Esophagus muscularis mucosa (tissue), 4 donors: ENCODE results near the gene SPATA33. TPM values are rescaled to one million over a fixed set of nuclear protein-coding genes. Genes with fewer than 3 reads are reported as not detected.
"Not testable (repeated sequence)": the region's sequence is repeated elsewhere in the genome, so short reads cannot be mapped to it uniquely, and the experiment has no call there.

Experiments used
- DNase-seq: peaks from one replicate; pipeline ENCODE4 v3.0.0-alpha.2; 2017; ENCODE audit errors: extremely low spot score
- H3K27ac ChIP-seq, 4 donors: fragments of 200-600 bp; sonication (generic); replicated peaks in 1 of 4; 1 replicate in 3 of 4; 2 replicates in 1 of 4; pipeline ENCODE4 v1.5.1; 2016 to 2019; ENCODE audit warnings: mild to moderate bottlenecking in 1 of 4
- H3K27me3 ChIP-seq, 4 donors: fragments of 200-600 bp; sonication (generic); one replicate each; pipeline versions ENCODE4 v1.5.1 to v1.6.0; 2016 to 2019
- H3K36me3 ChIP-seq, 4 donors: fragments of 200-600 bp; sonication (generic); one replicate each; pipeline ENCODE4 v1.5.1; 2016 to 2019
- H3K4me1 ChIP-seq, 4 donors: fragments of 200-600 bp; sonication (generic); one replicate each; pipeline ENCODE4 v1.5.1; 2016 to 2019
- H3K4me3 ChIP-seq, 4 donors: fragments of 200-600 bp; sonication (generic); 1 replicate in 2 of 4; 2 replicates in 2 of 4; pipeline ENCODE4 v1.5.1; 2016 to 2019; ENCODE audit warnings: mild to moderate bottlenecking in 4 of 4, moderate library complexity in 1 of 4
- H3K9me3 ChIP-seq, 4 donors: fragments of 200-600 bp; sonication (generic); 1 replicate in 3 of 4; 2 replicates in 1 of 4; pipeline ENCODE4 v1.5.1; 2016 to 2019
- EP300 ChIP-seq: sonication (generic); formaldehyde crosslinking; IDR thresholded peaks from one replicate; pipeline ENCODE4 v1.6.1; 2017; ENCODE audit warnings: antibody characterized with exemption
- POLR2A ChIP-seq: fragments of 450-650 bp; IDR thresholded peaks from one replicate; pipeline ENCODE4 v1.6.1; 2017; ENCODE audit warnings: antibody characterized with exemption, moderate library complexity, mild to moderate bottlenecking, low read depth
- POLR2AphosphoS5 ChIP-seq, 2 donors: sonication (generic); formaldehyde crosslinking; IDR thresholded peaks; one replicate each; pipeline ENCODE4 v1.6.1; 2017; ENCODE audit warnings: antibody characterized with exemption in 2 of 2
- WGBS: methylation state at CpG from one replicate; pipeline ENCODE4 v1.1.5; 2018; 5-methylcytosine and 5-hydroxymethylcytosine counted together
- intact Hi-C: fragments of 100-400 bp; cut with DNase I; formaldehyde crosslinking; loops from one replicate; pipeline ENCODE4 v1.15.1; 2023
- total RNA-seq, 4 donors: library from RNA; depleted of rRNA; stranded (reverse); fragments of >200 nt; gene quantifications; one replicate each; pipeline versions ENCODE4 v1.1.0 to v1.2.1, GENCODE V29; 2016
- TF ChIP-seq, protein P1 (sequence below), 3 experiments: fragments of 200-600 bp in 2 of 3; fragments of 450-650 bp in 1 of 3; sonication (generic) in 2 of 3; IDR thresholded peaks; one replicate each; pipeline ENCODE4 v1.5.1; 2017 to 2019; ENCODE audit warnings: antibody characterized with exemption in 3 of 3, mild to moderate bottlenecking in 2 of 3, moderate library complexity in 1 of 3

The SPATA33 gene
- total RNA-seq, 4 donors from 2014 or later, result 2.2 to 4.9 (median 3.6) TPM

DNA sequence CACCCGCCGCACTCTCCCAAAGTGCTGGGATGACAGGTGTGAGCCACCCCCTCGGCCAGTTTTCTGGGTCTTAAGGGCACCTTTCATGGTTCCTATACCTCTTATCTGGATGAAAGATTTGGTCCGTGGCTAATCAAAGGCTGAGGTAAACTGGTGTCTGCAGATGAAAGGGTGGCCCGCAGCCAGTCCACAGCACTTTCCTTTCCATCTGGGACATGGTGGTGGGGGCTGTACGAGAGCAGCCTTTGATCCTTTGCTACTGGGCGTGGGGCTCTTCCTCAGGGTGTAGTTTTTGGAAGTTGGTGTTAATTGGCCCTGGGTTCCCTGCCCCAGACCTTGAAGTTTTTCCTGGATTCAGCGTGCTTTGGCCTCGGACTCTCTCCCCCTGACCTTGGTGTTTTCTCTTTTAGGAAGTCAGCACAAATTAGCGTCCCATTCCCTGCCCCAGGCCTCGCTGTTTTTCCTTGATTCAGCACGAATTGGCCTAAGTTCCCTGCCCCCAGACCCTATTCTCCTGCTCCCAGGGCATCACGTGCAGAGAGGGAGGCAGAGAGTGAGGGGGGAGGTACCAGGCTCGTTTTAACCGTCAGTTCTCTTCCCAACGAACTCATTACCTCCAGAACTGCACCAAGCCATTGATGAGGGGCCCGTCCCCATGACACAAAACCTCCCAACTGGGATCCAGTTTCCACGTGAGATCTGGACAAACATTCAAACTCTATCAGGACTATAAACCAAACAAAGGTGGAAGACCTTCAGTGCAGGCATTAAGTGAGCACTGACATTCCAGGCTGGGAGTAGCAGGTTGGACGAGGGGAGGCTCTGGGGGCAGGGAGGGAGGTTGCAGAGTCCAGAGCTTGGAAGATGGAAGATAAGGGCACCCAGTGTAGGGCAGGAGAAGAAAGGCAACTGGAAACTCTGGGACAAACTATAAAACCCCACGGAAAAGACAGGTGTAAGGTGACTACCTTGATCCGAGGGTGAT is 32.6 kb upstream of the SPATA33 start:
- Histone ChIP-seq H3K36me3 (no peaks in the 10 kb centered on the region), H3K9me3 (peaks cover 0 to 3% (median 0%) of the 10 kb centered on the region in 4 donors), H3K4me3 (no peak overlapping the region), H3K27me3 (peaks cover 0 to 45% (median 2%) of the 10 kb centered on the region in 4 donors), H3K4me1 (peaks cover 0 to 4% (median 0%) of the 10 kb centered on the region in 4 donors), H3K27ac (no peak overlapping the region)
- DNase-seq, result no peak
- TF ChIP-seq, protein P1, sequence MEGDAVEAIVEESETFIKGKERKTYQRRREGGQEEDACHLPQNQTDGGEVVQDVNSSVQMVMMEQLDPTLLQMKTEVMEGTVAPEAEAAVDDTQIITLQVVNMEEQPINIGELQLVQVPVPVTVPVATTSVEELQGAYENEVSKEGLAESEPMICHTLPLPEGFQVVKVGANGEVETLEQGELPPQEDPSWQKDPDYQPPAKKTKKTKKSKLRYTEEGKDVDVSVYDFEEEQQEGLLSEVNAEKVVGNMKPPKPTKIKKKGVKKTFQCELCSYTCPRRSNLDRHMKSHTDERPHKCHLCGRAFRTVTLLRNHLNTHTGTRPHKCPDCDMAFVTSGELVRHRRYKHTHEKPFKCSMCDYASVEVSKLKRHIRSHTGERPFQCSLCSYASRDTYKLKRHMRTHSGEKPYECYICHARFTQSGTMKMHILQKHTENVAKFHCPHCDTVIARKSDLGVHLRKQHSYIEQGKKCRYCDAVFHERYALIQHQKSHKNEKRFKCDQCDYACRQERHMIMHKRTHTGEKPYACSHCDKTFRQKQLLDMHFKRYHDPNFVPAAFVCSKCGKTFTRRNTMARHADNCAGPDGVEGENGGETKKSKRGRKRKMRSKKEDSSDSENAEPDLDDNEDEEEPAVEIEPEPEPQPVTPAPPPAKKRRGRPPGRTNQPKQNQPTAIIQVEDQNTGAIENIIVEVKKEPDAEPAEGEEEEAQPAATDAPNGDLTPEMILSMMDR (IDR thresholded peaks at IDR 0.05), result no peak
- no peak for TF ChIP-seq POLR2A
- no peak for TF ChIP-seq POLR2AphosphoS5 (IDR thresholded peaks at IDR 0.05)
- no peak for TF ChIP-seq EP300
- intact Hi-C loops, result no loop called here
- 62% methylated on average over 21 of the region's 21 CpGs for WGBS

DNA sequence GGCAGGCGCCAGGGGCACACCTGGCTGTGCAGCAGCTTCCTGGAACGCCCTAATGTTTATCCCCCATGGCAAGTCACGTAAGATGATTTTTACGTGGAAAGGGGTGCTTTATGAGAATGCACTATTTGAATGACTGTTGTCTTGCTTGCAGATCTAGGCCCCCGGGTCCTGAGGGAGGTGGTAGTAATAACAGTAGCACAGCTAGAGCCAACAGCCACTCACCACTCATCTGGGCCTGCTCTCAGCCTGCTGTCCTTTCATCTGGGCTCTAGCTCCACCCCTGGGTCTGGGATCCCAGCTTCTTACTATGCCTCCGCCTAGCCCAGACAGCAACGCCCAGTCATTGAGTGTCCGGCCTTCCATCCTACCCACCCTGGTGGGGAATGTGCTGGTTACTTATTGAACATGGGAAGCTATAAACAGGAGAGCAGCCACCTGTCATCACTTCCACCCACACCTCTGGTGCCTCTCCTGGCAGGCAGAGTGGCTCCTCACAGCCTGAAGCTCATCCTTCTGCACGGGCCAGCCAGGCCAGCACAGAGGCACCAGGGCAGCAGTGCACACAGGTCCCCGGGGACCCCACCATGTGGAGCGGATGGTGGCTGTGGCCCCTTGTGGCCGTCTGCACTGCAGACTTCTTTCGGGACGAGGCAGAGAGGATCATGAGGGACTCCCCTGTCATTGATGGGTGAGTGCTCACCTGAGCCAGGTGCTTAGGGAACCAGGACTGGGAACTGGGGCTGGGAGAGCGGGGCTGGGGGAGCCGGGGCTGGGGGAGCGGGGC is 27.6 kb upstream of the SPATA33 start:
- H3K36me3 ChIP-seq, result no peaks in the 10 kb centered on the region
- 92% methylated on average over 10 of the region's 17 CpGs for WGBS
- no peak overlapping the region for H3K4me3 ChIP-seq
- H3K9me3 ChIP-seq, result peaks cover 0 to 4% (median 0%) of the 10 kb centered on the region in 4 donors
- TF ChIP-seq, protein P1 (IDR thresholded peaks at IDR 0.05), result no peak
- TF ChIP-seq POLR2A (no peak), POLR2AphosphoS5 (IDR thresholded peaks at IDR 0.05) (no peak), EP300 (no peak)
- intact Hi-C loops, result no loop called here
- no peak for DNase-seq
- H3K27me3 ChIP-seq, result peaks cover 0 to 42% (median 6%) of the 10 kb centered on the region in 4 donors
- no peaks in the 10 kb centered on the region for H3K4me1 ChIP-seq
- H3K27ac ChIP-seq, result no peak overlapping the region

DNA sequence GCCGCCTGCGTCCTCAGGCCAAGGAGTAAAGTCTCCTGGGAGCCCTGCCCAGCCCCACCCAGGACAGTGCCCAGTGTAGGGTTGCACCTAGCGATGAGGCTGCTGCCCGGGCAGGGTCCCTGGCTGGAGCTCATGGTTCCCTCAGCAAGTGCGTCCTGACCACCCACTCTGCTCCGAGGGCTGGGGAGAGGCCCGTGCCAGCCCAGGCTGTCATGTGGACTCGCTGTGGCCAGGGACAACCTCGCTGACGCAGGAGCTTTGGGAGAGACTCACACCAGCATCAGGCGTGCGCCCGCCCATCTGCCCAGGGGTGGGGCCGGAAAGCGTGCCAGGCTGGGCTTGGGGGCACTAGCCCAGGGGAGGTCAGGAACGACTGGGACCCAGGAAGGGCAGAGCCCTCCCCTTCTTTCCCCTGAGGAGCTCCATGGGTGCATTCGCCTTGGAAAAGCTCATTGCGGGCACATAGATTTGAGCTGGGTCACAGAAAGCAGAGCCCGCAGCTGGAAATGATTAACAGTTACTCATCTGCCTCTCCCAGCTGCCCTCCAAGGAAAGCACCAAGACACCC is 24.5 kb upstream of the SPATA33 start:
- no peak for TF ChIP-seq EP300
- TF ChIP-seq, protein P1 (IDR thresholded peaks at IDR 0.05), result no peak
- no peak for TF ChIP-seq POLR2AphosphoS5 (IDR thresholded peaks at IDR 0.05)
- no peak for TF ChIP-seq POLR2A
- Histone ChIP-seq H3K4me3 (no peak overlapping the region), H3K27me3 (peaks cover 0 to 44% (median 6%) of the 10 kb centered on the region in 4 donors), H3K36me3 (no peaks in the 10 kb centered on the region), H3K9me3 (peaks cover 0 to 4% (median 0%) of the 10 kb centered on the region in 4 donors), H3K4me1 (no peaks in the 10 kb centered on the region), H3K27ac (no peak overlapping the region)
- WGBS, result 82% methylated on average over 11 of the region's 19 CpGs
- DNase-seq, result no peak
- intact Hi-C loops, result no loop called here

DNA sequence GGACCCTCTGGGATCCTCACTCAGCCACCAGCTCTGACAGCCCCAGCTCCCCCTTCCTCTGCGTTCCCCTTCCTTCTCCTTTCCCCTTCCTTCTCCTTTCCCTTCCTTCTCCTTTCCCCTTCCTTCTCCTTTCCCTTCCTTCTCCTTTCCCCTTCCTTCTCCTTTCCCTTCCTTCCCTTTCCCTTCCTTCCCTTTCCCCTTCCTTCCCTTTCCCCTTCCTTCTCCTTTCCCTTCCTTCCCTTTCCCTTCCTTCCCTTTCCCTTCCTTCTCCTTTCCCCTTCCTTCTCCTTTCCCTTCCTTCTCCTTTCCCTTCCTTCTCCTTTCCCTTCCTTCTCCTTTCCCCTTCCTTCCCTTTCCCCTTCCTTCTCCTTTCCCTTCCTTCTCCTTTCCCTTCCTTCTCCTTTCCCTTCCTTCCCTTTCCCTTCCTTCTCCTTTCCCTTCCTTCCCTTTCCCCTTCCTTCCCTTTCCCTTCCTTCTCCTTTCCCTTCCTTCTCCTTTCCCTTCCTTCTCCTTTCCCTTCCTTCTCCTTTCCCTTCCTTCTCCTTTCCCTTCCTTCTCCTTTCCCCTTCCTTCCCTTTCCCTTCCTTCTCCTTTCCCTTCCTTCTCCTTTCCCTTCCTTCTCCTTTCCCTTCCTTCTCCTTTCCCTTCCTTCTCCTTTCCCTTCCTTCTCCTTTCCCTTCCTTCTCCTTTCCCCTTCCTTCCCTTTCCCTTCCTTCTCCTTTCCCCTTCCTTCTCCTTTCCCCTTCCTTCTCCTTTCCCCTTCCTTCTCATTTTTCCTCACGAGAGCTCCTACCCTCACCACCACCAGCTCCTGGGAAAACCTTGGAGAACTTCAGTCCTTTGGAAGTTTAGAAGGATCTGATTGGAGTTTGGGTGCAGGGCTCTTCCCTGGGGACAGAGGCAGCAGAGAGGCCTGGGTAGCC is 22.9 kb upstream of the SPATA33 start:
- peaks cover 0 to 44% (median 6%) of the 10 kb centered on the region in 4 donors for H3K27me3 ChIP-seq
- H3K4me1 ChIP-seq, H3K9me3 ChIP-seq, H3K27ac ChIP-seq, H3K4me3 ChIP-seq, H3K36me3 ChIP-seq, DNase-seq, intact Hi-C loops: not testable (repeated sequence)
- 75% methylated on average over 2 of the region's 2 CpGs for WGBS
